ENCODE results near the gene GALNT5.

DNA sequence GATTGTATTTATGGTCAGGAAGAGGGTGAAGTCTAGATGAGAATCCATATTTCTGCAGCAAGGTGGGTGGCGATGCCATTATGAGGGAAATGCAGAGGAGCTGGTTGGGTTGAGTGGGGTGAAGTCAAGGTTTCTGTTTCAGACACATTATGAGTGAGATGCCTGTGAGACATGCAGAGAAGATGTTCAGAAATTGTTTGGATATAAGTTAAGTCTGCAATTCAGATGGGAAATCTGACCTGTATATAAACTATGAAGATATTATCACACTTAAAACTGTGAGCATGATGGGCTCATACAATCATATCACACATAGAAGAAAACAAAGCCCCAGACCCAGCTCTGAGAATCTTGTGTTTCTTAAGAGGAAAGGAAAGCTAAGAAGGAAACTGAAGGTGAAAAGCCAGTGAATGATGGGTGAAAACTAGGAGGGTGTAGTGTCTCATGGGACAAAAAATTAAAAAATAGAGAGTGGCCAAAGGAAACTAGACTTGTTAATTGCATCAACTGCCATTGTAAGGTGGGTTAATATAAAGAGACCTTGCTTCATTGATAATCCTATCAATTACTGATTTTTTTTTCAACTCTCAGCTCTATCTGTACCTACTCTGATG is 14.2 kb downstream of the GALNT5 start:
- TF ChIP-seq, protein P1, sequence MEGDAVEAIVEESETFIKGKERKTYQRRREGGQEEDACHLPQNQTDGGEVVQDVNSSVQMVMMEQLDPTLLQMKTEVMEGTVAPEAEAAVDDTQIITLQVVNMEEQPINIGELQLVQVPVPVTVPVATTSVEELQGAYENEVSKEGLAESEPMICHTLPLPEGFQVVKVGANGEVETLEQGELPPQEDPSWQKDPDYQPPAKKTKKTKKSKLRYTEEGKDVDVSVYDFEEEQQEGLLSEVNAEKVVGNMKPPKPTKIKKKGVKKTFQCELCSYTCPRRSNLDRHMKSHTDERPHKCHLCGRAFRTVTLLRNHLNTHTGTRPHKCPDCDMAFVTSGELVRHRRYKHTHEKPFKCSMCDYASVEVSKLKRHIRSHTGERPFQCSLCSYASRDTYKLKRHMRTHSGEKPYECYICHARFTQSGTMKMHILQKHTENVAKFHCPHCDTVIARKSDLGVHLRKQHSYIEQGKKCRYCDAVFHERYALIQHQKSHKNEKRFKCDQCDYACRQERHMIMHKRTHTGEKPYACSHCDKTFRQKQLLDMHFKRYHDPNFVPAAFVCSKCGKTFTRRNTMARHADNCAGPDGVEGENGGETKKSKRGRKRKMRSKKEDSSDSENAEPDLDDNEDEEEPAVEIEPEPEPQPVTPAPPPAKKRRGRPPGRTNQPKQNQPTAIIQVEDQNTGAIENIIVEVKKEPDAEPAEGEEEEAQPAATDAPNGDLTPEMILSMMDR (IDR thresholded peaks at IDR 0.05; ENCODE audit: extremely low read depth in 1 of 2, insufficient read depth in 1 of 2, low read depth in 1 of 2, low read length in 2 of 2): no peak
- TF ChIP-seq POLR2A (IDR thresholded peaks at IDR 0.05; ENCODE audit: low read depth, low read length): no peak
- no peak for TF ChIP-seq FOS (IDR thresholded peaks at IDR 0.05; ENCODE audit: borderline replicate concordance, insufficient read depth, low read length)
